Embryonic facial prominence (tissue), 1 donor: ENCODE results near the gene ITPRIPL2.

Experiments used
- DNase-seq: peaks from one replicate; pipeline ENCODE4 v3.0.0-alpha.2; 2016; ENCODE audit errors: extremely low spot score

The ITPRIPL2 gene

GRCh38 chr16:19093631-19094541 is 19.9 kb upstream of the ITPRIPL2 start:
- DNase-seq, result no peak

GRCh38 chr16:19094542-19095365 is 19.0 kb upstream of the ITPRIPL2 start:
- no peak for DNase-seq

- DNase-seq, result no peak
Observed at GRCh38 chr16:19095654-19096053, 18.1 kb upstream of the ITPRIPL2 start.

- no peak for DNase-seq
Observed at GRCh38 chr16:19098173-19098572, 15.6 kb upstream of the ITPRIPL2 start.

- no peak for DNase-seq
Observed at GRCh38 chr16:19102187-19102872, 11.4 kb upstream of the ITPRIPL2 start.

GRCh38 chr16:19104607-19105006 is 9.2 kb upstream of the ITPRIPL2 start:
- DNase-seq, result no peak

- DNase-seq, result no peak
Observed at GRCh38 chr16:19105131-19105530, 8.6 kb upstream of the ITPRIPL2 start.

- DNase-seq, result no peak
Observed at GRCh38 chr16:19105891-19106624, 7.7 kb upstream of the ITPRIPL2 start.

- no peak for DNase-seq
Observed at GRCh38 chr16:19106625-19107020, 7.1 kb upstream of the ITPRIPL2 start.

- DNase-seq, result no peak
Observed at GRCh38 chr16:19108409-19109287, 5.1 kb upstream of the ITPRIPL2 start.

- no peak for DNase-seq
Observed at GRCh38 chr16:19109288-19109664, 4.5 kb upstream of the ITPRIPL2 start.

- no peak for DNase-seq
Observed at GRCh38 chr16:19110537-19111360, 3.0 kb upstream of the ITPRIPL2 start.

GRCh38 chr16:19112099-19112407 is 1.7 kb upstream of the ITPRIPL2 start:
- no peak for DNase-seq

GRCh38 chr16:19114359-19115147 is 789 bp downstream of the ITPRIPL2 start:
- DNase-seq, result no peak

- no peak for DNase-seq
Observed at GRCh38 chr16:19115148-19116021, 1.6 kb downstream of the ITPRIPL2 start.

- DNase-seq, result no peak
Observed at GRCh38 chr16:19116711-19117449, 3.1 kb downstream of the ITPRIPL2 start.

GRCh38 chr16:19118938-19119431 is 5.2 kb downstream of the ITPRIPL2 start:
- DNase-seq, result no peak
